ENCODE data around the gene PYGO2. TPM values are rescaled to one million over a fixed set of nuclear protein-coding genes. Genes with fewer than 3 reads are reported as not detected.
A peak's percentile ranks its signal among the peaks of the same experiment; 100 is the strongest.

The PYGO2 gene, protein sequence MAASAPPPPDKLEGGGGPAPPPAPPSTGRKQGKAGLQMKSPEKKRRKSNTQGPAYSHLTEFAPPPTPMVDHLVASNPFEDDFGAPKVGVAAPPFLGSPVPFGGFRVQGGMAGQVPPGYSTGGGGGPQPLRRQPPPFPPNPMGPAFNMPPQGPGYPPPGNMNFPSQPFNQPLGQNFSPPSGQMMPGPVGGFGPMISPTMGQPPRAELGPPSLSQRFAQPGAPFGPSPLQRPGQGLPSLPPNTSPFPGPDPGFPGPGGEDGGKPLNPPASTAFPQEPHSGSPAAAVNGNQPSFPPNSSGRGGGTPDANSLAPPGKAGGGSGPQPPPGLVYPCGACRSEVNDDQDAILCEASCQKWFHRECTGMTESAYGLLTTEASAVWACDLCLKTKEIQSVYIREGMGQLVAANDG
- total RNA-seq: 10 to 100 TPM; 24.2 to 25.1 TPM

DNA sequence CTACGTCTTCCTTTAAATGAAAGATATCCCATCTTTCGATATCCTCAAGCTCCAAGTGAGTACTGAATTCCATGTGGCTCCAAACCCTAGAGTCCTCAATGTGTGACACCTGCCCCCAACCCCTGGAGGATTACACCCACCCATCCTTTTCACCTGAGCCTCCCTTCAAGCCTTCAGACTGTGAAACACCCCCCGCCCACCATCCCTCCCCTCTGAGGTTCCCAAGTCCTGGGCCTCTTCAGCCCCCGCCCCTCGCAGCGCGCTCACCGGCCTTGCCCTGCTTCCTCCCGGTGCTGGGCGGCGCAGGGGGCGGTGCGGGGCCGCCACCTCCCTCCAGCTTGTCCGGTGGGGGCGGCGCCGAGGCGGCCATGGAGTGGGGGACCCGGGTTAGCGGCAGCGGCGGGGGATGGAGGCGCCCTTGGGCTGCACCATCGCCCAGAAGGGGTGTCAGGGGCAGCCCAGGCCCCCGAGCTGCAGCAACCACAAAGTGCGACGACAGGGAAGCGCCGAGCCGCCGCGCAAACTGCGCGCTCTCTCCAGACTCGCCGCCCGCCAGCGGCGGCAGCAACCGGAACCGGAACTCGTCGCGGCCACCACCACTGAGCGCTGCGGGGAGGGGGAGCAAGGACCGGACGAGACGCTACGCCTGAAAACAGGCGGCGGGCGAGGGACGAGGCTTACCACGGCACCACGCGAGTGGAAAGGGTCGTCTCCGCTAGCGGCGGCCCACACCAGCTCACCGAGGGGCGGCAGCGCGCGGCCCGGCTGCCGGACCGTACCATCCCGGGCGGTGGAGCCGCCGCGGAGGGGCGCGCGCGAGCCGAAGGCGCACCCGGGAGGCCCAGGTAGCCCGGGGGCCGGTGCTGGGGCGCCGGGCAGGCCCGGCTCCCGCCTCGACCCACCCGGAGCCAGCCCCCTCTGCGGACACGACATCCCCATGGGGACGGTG lies at the start of gene PYGO2:
PYGO2 (minus strand) TSS at position 576 of the 949 bp plus-strand sequence; CDS start at position 370, 206 bp downstream.
- H3K27ac Mint-ChIP-seq: peak within 1 kb of the TSS; percentile 92
- no peaks in the 10 kb centered on the region for H3K9me3 Mint-ChIP-seq
- H3K4me1 Mint-ChIP-seq: peaks cover 35% of the 10 kb centered on the region
- H3K36me3 Mint-ChIP-seq: peaks cover 23% of the 10 kb centered on the region
- peak; percentile 89 for DNase-seq
- H3K27me3 Mint-ChIP-seq: no peaks in the 10 kb centered on the region
- H3K4me3 Mint-ChIP-seq: peak within 1 kb of the TSS; percentile 97

DNA sequence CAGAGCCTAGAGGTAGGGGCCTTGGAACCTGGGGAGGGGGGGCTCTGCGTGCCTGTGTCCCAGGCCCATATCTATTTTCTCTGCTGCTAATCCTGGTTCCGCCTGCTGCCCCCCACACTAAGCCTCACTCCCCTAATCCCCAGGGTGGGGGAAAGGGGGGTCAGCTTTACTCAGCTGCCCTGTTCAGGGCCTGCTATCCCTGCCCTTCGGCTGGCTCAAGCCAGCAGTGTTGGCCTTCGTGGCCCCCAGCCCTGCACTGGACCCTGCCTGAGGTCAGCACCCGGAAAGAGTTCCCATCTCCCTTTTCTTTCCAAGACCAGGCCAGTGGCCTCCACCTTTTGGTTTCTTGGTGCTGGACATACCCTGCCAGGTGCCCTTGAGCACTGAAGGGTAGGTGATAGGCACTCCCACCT lies 49.4 kb upstream of the PYGO2 start:
- Mint-ChIP-seq H3K27me3 (peaks cover 5% of the 10 kb centered on the region), H3K36me3 (peaks cover 6% of the 10 kb centered on the region), H3K9me3 (no peaks in the 10 kb centered on the region), H3K4me3 (no peak overlapping the region), H3K4me1 (peaks cover 65% of the 10 kb centered on the region), H3K27ac (no peak overlapping the region)
- DNase-seq: no peak

DNA sequence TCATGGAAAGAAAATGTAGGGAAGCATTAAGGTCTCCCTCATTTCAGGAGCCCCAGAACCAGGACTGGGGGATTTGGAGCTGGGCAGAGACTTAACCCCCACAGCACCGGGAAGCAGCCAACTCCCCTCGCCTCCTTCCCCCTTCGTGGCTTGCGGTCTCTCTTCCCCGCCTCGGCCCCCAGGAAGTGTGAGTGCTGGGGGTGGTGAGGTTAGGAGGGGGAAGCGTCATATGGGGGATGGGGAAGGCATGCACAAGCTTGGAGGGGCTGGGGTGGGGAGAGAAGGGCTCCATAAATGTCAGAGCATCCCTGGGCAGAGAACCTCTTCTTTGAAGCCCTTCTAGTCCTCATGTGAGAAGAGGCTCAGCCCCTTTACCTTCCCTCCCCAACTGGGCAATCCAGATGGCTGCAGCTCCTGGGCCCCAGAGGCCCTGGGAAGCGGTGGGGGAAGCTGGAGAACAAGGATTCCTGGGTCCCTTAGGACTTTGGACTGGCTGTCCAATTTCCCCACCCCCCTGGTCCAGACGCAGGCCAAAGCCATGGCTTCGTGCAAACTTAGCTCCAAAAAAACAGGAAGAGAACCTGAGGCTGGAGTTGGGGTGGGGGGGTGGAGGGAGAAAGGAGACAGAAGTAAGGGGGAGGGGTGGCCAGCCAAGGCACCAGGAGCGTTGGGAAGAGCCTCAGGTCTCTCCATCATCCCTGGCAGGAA lies 48.8 kb upstream of the PYGO2 start:
- Mint-ChIP-seq H3K27ac (peak overlapping the region; percentile 36), H3K9me3 (no peaks in the 10 kb centered on the region), H3K4me3 (peak overlapping the region; percentile 25), H3K27me3 (no peaks in the 10 kb centered on the region), H3K36me3 (peaks cover 3% of the 10 kb centered on the region), H3K4me1 (peaks cover 65% of the 10 kb centered on the region)
- no peak for DNase-seq

DNA sequence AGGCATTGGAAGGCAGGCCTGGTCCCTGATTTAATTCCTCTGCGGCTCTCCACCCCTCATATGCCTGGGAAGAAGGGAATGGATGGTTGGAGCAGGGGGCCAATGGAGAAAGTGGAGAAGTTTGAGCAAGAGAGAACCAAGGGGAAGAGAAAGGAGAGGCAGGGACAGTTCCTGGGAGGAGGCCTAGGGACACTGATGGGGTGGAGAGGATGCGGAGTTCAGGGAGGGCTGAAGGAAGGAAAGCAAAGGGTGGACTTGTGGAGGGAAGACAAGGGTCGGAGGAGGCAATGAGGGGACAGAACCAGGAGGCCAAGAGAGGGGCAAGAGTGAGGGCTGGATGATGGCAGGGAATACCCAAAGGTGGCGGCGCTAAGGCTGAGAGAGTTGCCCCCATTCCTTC lies 48.2 kb upstream of the PYGO2 start:
- DNase-seq: no peak
- Mint-ChIP-seq H3K27me3 (no peaks in the 10 kb centered on the region), H3K4me3 (peak overlapping the region; percentile 25)

DNA sequence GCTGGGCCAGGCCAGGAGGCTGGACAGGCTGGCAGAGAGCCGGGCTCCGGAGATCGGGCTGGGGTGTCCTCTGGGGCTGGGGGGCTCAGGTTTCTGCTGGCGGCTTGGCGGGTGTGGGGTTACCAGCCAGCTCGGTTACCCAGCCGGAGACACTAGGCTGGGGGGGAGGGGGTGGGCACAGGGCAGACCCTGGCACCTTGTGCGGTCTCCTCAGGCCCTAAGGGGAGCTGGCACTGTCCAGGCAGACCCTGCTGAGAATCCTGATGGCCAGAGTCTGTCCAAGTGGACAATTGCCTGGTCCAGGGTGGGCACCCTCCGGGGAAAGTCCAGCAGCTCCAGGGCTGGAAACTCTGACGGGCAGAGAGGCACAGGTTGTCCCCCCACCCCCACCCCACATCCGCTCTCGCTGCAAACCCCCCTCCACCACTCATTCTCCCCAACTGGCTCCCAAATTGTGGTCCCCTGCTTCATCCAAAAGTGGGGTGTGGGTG lies 47.7 kb upstream of the PYGO2 start:
- peaks cover 3% of the 10 kb centered on the region for H3K36me3 Mint-ChIP-seq
- no peaks in the 10 kb centered on the region for H3K9me3 Mint-ChIP-seq
- peaks cover 72% of the 10 kb centered on the region for H3K4me1 Mint-ChIP-seq
- DNase-seq: no peak
- H3K27ac Mint-ChIP-seq: peak overlapping the region; percentile 6
- no peaks in the 10 kb centered on the region for H3K27me3 Mint-ChIP-seq
- H3K4me3 Mint-ChIP-seq: no peak overlapping the region

More for the DNA sequence above, 48.2 kb upstream of the PYGO2 start:
- peaks cover 69% of the 10 kb centered on the region for H3K4me1 Mint-ChIP-seq
- peaks cover 3% of the 10 kb centered on the region for H3K36me3 Mint-ChIP-seq
- H3K27ac Mint-ChIP-seq: peak overlapping the region; percentile 6
- H3K9me3 Mint-ChIP-seq: no peaks in the 10 kb centered on the region

DNA sequence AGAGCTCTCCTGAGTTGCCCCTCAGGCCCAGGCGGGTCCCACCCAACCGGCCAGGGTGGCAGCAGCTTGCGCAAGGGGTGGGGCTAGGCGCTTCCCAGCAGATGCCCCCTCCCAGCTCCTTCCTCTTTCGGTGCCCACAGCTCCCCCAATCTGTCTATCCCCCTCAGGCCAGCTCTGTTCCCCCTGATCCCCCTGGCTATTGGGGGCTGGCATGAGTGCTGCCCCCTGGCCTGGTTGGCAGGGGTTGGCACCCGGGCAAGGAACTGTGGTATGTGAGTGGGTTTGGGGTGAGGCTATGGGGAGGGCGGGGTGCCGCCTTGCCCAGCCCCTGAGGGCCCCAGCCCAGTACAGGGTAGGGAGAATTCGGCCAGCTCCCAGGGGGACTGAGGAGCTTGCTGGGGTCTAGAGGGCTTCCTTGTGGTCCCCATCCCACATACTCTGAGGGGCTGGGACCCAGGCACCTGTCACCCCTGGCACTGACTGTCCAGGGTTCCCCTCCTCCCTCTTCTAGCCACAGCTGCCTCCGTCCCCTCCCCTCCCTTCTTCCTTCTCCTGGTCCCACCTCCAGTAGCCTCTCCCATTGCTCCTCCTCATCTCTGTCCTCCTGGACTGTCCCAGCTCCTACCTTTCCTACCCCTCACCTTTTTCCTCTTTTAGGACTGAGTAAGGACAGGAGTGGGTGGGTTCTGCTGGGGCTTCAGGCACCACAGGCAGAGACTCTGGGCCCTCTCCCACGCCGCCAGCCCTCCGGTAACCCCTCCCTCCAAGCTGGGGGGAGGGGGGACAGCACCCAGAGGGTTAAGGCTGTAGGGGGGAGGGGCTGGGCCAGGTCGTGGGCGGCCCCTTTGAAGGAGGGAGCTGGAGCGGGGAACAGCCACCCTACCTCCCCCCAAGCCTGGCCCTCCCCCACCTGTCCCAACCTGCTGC lies 46.7 kb upstream of the PYGO2 start:
- H3K27me3 Mint-ChIP-seq: peaks cover 3% of the 10 kb centered on the region
- H3K27ac Mint-ChIP-seq: no peak overlapping the region
- H3K36me3 Mint-ChIP-seq: peaks cover 6% of the 10 kb centered on the region
- H3K4me3 Mint-ChIP-seq: no peak overlapping the region
- H3K4me1 Mint-ChIP-seq: peaks cover 71% of the 10 kb centered on the region
- no peaks in the 10 kb centered on the region for H3K9me3 Mint-ChIP-seq
- DNase-seq: no peak

DNA sequence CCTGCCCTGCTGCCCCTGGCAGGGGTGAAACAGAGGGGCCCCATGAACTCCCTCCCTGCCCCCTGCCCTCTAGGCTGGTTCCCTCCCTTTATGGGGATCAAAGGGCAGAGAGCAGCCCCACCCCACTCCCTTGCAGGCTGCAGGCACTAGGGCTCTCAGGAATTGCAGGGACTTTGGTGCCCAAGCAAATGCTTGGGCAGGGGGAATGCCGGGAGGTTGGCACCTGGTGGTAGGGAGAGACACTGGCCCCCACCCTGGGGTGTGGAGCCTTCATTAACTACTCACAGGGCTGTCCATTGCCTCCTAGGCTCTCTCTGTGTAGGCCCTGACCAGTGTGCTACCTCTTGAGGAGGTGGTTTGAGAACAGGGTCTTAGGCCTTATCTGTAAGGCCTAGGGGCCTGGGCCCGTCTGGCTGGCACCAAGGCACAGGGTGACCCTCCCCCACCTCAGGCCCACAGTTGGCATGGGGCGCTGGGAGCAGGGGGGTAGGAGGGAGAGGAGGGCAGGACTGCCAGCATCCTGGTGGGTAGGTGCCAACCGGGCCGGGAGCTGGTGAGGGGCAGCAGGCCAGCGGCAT lies 45.8 kb upstream of the PYGO2 start:
- Mint-ChIP-seq H3K4me3 (no peak overlapping the region), H3K4me1 (peaks cover 61% of the 10 kb centered on the region), H3K9me3 (no peaks in the 10 kb centered on the region), H3K27ac (no peak overlapping the region), H3K27me3 (peaks cover 3% of the 10 kb centered on the region), H3K36me3 (peaks cover 6% of the 10 kb centered on the region)
- no peak for DNase-seq

DNA sequence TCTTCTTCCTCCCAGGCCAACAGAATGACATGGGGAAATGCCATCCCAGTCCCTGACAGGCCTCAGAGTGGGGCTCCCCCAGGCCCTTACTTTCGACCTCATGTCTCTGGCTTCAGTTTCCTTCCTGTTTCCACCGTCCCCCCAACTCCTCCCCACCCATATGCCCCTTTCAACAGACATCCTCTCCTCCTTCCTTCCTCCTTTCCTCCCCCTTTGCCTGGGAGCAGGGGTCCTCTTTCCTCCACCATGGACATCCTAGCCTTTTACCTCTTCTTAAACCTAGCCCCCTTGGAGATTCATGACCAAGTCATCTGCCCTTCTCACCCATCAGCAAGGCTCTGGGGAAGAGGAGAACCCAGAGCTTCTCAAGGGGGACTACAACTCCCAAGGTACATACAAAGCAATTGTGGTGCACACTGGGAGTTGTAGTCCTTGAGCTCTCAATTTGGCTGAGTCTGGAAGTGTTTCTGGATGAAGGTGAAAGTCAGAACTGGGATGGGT lies 45.1 kb upstream of the PYGO2 start:
- H3K27ac Mint-ChIP-seq: peak overlapping the region; percentile 96
- peaks cover 6% of the 10 kb centered on the region for H3K36me3 Mint-ChIP-seq
- peak overlapping the region; percentile 63 for H3K4me3 Mint-ChIP-seq
- H3K27me3 Mint-ChIP-seq: peaks cover 3% of the 10 kb centered on the region
- no peaks in the 10 kb centered on the region for H3K9me3 Mint-ChIP-seq
- peak; percentile 59 for DNase-seq
- peaks cover 57% of the 10 kb centered on the region for H3K4me1 Mint-ChIP-seq

DNA sequence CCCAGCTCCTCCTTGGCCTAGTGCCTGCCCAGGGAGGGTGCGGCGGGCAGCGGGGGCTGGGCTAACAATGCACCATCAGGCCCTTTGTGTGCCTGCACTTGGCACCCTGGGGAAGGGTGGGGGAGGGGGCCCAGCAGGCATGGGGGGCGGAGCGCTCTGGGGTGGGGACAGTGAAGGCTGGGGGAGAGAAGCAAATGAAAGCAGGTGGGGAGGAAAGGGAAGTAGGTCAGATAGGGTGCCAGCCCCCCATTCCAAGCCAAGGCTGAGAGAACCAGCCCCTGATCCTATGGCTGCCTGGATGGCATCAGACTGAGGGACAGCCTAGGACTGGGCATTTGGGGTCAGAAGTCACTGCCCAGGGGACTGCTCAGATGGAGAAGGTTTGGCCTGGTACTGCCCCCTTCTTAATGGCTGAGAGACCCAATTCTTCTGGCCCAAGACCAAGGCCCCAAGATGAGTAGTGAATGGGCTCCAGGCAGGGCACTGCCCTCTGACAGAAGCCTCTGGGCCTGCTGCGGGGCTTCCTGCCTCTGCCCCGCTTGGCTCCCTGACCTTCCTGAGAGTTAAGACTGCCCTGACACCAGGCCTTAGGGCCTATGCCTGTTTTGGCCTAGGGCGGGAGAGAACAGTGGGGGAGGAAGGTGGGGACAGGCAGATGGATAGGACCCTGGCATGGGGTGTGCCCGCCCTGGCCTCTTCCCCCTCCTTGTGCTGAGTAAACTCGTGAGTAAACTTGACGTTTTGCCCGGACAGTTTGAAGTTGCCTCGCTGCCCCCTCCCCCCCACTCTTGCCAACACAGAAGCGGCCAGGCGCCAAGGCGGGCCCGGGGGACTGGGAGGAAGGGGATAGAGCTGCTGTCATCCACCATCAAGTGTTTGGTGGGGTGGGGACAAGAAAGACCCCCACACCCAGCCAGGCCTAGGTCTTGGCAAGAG lies 43.8 kb upstream of the PYGO2 start:
- no peak overlapping the region for H3K4me3 Mint-ChIP-seq
- no peak for DNase-seq
- H3K27me3 Mint-ChIP-seq: peaks cover 3% of the 10 kb centered on the region
- no peaks in the 10 kb centered on the region for H3K9me3 Mint-ChIP-seq
- H3K4me1 Mint-ChIP-seq: peaks cover 50% of the 10 kb centered on the region
- H3K36me3 Mint-ChIP-seq: peaks cover 6% of the 10 kb centered on the region
- peak overlapping the region; percentile 96 for H3K27ac Mint-ChIP-seq

DNA sequence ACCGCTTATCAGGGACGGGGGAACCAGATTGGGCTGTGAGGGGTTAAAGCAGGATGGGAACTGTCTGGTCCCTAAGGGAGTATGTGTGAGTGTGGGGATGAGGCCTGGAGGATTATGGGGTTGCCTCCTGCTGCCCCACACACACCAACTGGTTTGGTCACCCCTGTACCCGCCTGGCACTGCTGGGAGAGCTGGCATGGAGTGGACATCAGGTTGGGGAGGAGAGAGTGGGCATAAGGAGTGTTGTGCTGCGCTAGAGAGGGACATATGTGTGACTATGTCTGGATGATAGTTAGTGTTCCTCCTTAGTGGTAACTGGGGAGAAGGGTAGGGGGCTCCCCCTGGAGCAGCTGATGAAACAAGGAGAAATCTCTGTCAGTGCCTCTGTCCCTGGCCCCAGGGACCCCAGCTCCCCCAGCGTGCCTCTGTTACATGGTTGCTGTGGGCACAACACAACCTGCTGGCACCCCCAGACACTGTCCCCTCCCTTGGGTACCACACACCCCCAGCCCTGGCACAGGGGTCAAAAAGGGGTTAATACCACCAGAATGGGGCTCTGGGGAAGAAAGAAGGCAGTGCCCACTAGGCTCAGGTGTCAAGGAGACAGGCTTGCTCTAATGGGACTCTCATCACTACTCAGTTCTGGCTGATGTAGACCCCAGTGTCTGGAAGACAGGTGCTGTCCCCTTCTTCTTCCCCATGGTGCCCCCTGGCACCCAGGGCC lies 42.9 kb upstream of the PYGO2 start:
- Mint-ChIP-seq H3K4me1 (peaks cover 48% of the 10 kb centered on the region), H3K9me3 (no peaks in the 10 kb centered on the region), H3K27ac (peak overlapping the region; percentile 83), H3K4me3 (peak overlapping the region; percentile 86), H3K27me3 (peaks cover 3% of the 10 kb centered on the region), H3K36me3 (peaks cover 6% of the 10 kb centered on the region)
- DNase-seq: no peak

DNA sequence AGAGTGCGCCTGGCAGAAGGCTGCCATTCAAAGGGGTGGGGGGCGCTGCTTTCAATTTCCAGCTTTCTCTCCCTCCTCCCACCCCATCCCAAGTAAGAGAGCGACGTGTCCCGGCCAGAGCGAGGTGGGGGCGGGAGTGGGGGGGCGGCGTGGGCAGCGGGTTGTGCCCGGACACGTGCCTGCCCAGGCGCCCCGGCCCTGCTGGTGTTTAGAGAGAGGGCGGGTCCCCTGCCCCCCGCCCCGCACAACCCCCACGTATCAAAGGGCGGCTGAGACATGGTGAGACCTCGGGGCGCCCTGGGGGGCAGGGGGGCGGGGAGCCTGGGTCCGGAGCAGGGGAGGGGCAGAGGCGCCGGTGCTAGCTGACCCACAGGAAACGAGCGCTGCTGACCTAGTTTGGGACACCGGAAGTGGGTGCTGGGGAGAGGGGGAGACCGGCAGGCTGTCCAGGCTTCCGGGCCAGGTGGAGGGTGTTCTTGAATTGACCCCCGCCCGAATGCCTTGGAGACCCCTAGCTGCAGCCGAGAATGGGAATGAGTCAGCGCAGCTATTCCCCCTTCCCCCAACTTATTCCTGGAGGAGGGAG lies 42.3 kb upstream of the PYGO2 start:
- Mint-ChIP-seq H3K4me3 (peak overlapping the region; percentile 86), H3K27ac (peak overlapping the region; percentile 90), H3K4me1 (peaks cover 49% of the 10 kb centered on the region), H3K36me3 (peaks cover 6% of the 10 kb centered on the region), H3K9me3 (no peaks in the 10 kb centered on the region), H3K27me3 (peaks cover 3% of the 10 kb centered on the region)
- no peak for DNase-seq
